Activated CD8-positive, alpha-beta T cell treated with anti-CD3 and anti-CD28 coated beads for 36 hours (primary cell): ENCODE data around the gene PLCB4. TPM values are rescaled to one million over a fixed set of nuclear protein-coding genes. Genes with fewer than 3 reads are reported as not detected.

Source experiments
- ATAC-seq: fragments of 200-7000 bp; cut with Tn5 transposase; one replicate; pipeline ENCODE4 v1.10.0; 2021; ENCODE audit warnings: mild to moderate bottlenecking, moderate library complexity
- CTCF ChIA-PET: fragments of 350-600 bp; sonication (Branson Sonifier 250); formaldehyde crosslinking; loops from one replicate; lab custom pipeline; 2021; ENCODE audit warnings: antibody characterized with exemption; lab: Charles Lee
- POLR2A ChIA-PET: fragments of 350-600 bp; sonication (Branson Sonifier 250); formaldehyde crosslinking; loops from one replicate; lab custom pipeline; 2021; ENCODE audit warnings: antibody characterized with exemption; lab: Charles Lee
- DNase-seq: peaks from one replicate; pipeline ENCODE4 v3.0.0-alpha.2; 2020
- H3K27ac Mint-ChIP-seq: one replicate; pipeline ENCODE4 v1.8.0; 2021; ENCODE audit warnings: mild to moderate bottlenecking, mixed read lengths
- H3K27me3 Mint-ChIP-seq: one replicate; pipeline ENCODE4 v1.8.0; 2021; ENCODE audit warnings: mixed read lengths
- H3K36me3 Mint-ChIP-seq: one replicate; pipeline ENCODE4 v1.8.0; 2021; ENCODE audit warnings: low read depth, mixed read lengths
- H3K4me1 Mint-ChIP-seq: one replicate; pipeline ENCODE4 v1.8.0; 2021; ENCODE audit warnings: low read depth, mixed read lengths
- H3K4me3 Mint-ChIP-seq: one replicate; pipeline ENCODE4 v1.8.0; 2021; ENCODE audit warnings: mild to moderate bottlenecking, moderate library complexity, mixed read lengths
- H3K9me3 Mint-ChIP-seq: one replicate; pipeline ENCODE4 v1.8.0; 2021; ENCODE audit warnings: mixed read lengths
- CTCF ChIP-seq: fragments of 200-600 bp; IDR thresholded peaks from one replicate; pipeline ENCODE4 v1.8.0; 2022; ENCODE audit warnings: antibody characterized with exemption, mild to moderate bottlenecking
- intact Hi-C: fragments of 100-400 bp; cut with micrococcal nuclease; formaldehyde crosslinking; loops from one replicate; pipeline ENCODE4 v1.10.0; 2022
- total RNA-seq, 2 experiments: library from RNA; stranded (reverse); gene quantifications; one replicate each; pipeline ENCODE4 v1.2.3, GENCODE V29; 2021

The PLCB4 gene
- total RNA-seq, 2 experiments from 2014 or later = not detected

- H3K4me1 Mint-ChIP-seq = no peaks in the 10 kb centered on the region
- no peaks in the 10 kb centered on the region for H3K9me3 Mint-ChIP-seq
- ChIA-PET CTCF (no interaction called here), POLR2A (no interaction called here)
- DNase-seq (no peak), ATAC-seq (no peak)
- no peak for TF ChIP-seq CTCF
- no peaks in the 10 kb centered on the region for H3K27me3 Mint-ChIP-seq
- intact Hi-C loops = no loop called here
- no peaks in the 10 kb centered on the region for H3K36me3 Mint-ChIP-seq
- H3K4me3 Mint-ChIP-seq = no peak overlapping the region
- no peak overlapping the region for H3K27ac Mint-ChIP-seq
These were observed 216.7 kb downstream of the PLCB4 start for GRCh38 chr20:9285617-9286016.

- no peak for DNase-seq
- no peaks in the 10 kb centered on the region for H3K4me1 Mint-ChIP-seq
- no peak for TF ChIP-seq CTCF
- CTCF ChIA-PET = no interaction called here
- ATAC-seq = no peak
- no peak overlapping the region for H3K27ac Mint-ChIP-seq
- POLR2A ChIA-PET = no interaction called here
- H3K4me3 Mint-ChIP-seq = no peak overlapping the region
- intact Hi-C loops = no loop called here
- no peaks in the 10 kb centered on the region for H3K36me3 Mint-ChIP-seq
- H3K9me3 Mint-ChIP-seq = no peaks in the 10 kb centered on the region
- no peaks in the 10 kb centered on the region for H3K27me3 Mint-ChIP-seq
These were observed 217.9 kb downstream of the PLCB4 start for GRCh38 chr20:9286501-9287461.

GRCh38 chr20:9287826-9288225 lies 218.9 kb downstream of the PLCB4 start:
- Mint-ChIP-seq H3K36me3 (no peaks in the 10 kb centered on the region), H3K27me3 (no peaks in the 10 kb centered on the region), H3K4me1 (no peaks in the 10 kb centered on the region), H3K4me3 (no peak overlapping the region), H3K27ac (no peak overlapping the region), H3K9me3 (no peaks in the 10 kb centered on the region)
- DNase-seq = no peak
- no peak for ATAC-seq
- intact Hi-C loops = no loop called here
- ChIA-PET CTCF (no interaction called here), POLR2A (no interaction called here)
- no peak for TF ChIP-seq CTCF

- H3K9me3 Mint-ChIP-seq = no peaks in the 10 kb centered on the region
- H3K4me3 Mint-ChIP-seq = no peak overlapping the region
- no peak for TF ChIP-seq CTCF
- H3K36me3 Mint-ChIP-seq = no peaks in the 10 kb centered on the region
- intact Hi-C loops = no loop called here
- ChIA-PET CTCF (no interaction called here), POLR2A (no interaction called here)
- H3K27me3 Mint-ChIP-seq = no peaks in the 10 kb centered on the region
- H3K27ac Mint-ChIP-seq = no peak overlapping the region
- no peaks in the 10 kb centered on the region for H3K4me1 Mint-ChIP-seq
- DNase-seq = no peak
- no peak for ATAC-seq
These were observed 221.4 kb downstream of the PLCB4 start for GRCh38 chr20:9290331-9290730.

GRCh38 chr20:9293145-9293544 lies 224.3 kb downstream of the PLCB4 start:
- TF ChIP-seq CTCF = no peak
- DNase-seq (no peak), ATAC-seq (no peak)
- no peak overlapping the region for H3K27ac Mint-ChIP-seq
- H3K36me3 Mint-ChIP-seq = no peaks in the 10 kb centered on the region
- POLR2A ChIA-PET = no interaction called here
- CTCF ChIA-PET = no interaction called here
- no peaks in the 10 kb centered on the region for H3K9me3 Mint-ChIP-seq
- H3K4me3 Mint-ChIP-seq = no peak overlapping the region
- intact Hi-C loops = no loop called here
- H3K27me3 Mint-ChIP-seq = no peaks in the 10 kb centered on the region
- no peaks in the 10 kb centered on the region for H3K4me1 Mint-ChIP-seq
